Body of pancreas (tissue), 4 donors: ENCODE data around the gene VPS33A. TPM values are rescaled to one million over a fixed set of nuclear protein-coding genes. Genes with fewer than 3 reads are reported as not detected.

Source experiments
- ATAC-seq: fragments of 150-250 bp; one replicate; pipeline ENCODE4 v1.9.1; 2016
- DNase-seq, 4 donors: peaks; one replicate each; pipeline ENCODE4 v3.0.0-alpha.2; 2019
- H3K27ac ChIP-seq, 4 donors: fragments of 200-600 bp; sonication (generic); 1 replicate in 3 of 4; 2 replicates in 1 of 4; pipeline versions ENCODE4 v1.5.1 to v1.6.1; 2016 to 2019; ENCODE audit warnings: mild to moderate bottlenecking in 1 of 4, mixed read lengths in 1 of 4, moderate library complexity in 1 of 4
- H3K27me3 ChIP-seq, 2 donors: fragments of 200-600 bp; sonication (generic); one replicate each; pipeline ENCODE4 v1.6.0; 2016; ENCODE audit warnings: mild to moderate bottlenecking in 1 of 2
- H3K36me3 ChIP-seq, 2 donors: fragments of 200-600 bp; sonication (generic); replicated peaks in 1 of 2; 2 replicates each; pipeline ENCODE4 v1.5.1; 2016; ENCODE audit warnings: low read depth in 2 of 2; ENCODE audit not compliant: insufficient read depth in 1 of 2
- H3K4me1 ChIP-seq: fragments of 200-600 bp; sonication (generic); one replicate; pipeline ENCODE4 v1.6.0; 2016
- H3K4me3 ChIP-seq, 2 donors: fragments of 200-600 bp; sonication (generic); 1 replicate in 1 of 2; 2 replicates in 1 of 2; pipeline ENCODE4 v1.5.1; 2016 to 2019
- H3K9me3 ChIP-seq, 3 donors: fragments of 200-600 bp; sonication (generic); 1 replicate in 2 of 3; 2 replicates in 1 of 3; pipeline ENCODE4 v1.5.1; 2016
- CTCF ChIP-seq, 7 experiments: fragments of 450-650 bp in 4 of 7; fragments of 200-600 bp in 3 of 7; sonication (generic) in 3 of 7; IDR thresholded peaks; one replicate each; pipeline ENCODE4 v1.5.1; 2016 to 2019; ENCODE audit warnings: antibody characterized with exemption in 7 of 7
- POLR2A ChIP-seq, 3 donors: fragments of 450-650 bp; IDR thresholded peaks; one replicate each; pipeline ENCODE4 v1.6.1; 2016; ENCODE audit warnings: antibody characterized with exemption in 3 of 3, mild to moderate bottlenecking in 2 of 3
- WGBS, 2 donors: methylation state at CpG; one replicate each; pipeline ENCODE4 v1.1.5; 2017; 5-methylcytosine and 5-hydroxymethylcytosine counted together
- intact Hi-C: fragments of 100-400 bp; cut with DNase I; formaldehyde crosslinking; loops from one replicate; pipeline ENCODE4 v1.15.1; 2023
- total RNA-seq, 2 donors: library from RNA; depleted of rRNA; stranded (reverse); fragments of >200 nt; gene quantifications; one replicate each; pipeline ENCODE4 v1.1.0, GENCODE V29; 2016

VPS33A gene
- total RNA-seq = 1 to 10 TPM; 7.3 to 9.9 TPM

GRCh38 chr12:122266230-122266901 lies at the start of gene VPS33A:
TSS of gene VPS33A (minus strand) at chr12:122266494. CDS start at chr12:122266408, 86 bp downstream.
- DNase-seq (peak; percentile 97 to 98 (median 98)), ATAC-seq (peak; percentile 93)
- H3K9me3 ChIP-seq = no peaks in the 10 kb centered on the region
- TF ChIP-seq POLR2A (IDR thresholded peaks at IDR 0.05) = peak; percentile 24 to 77 (median 68)
- TF ChIP-seq CTCF (IDR thresholded peaks at IDR 0.05) = peak in 1 of 7 experiments; percentile 27
- peak within 1 kb of the TSS; percentile 65 to 93 (median 84) for H3K27ac ChIP-seq
- 0 to 1% methylated on average over 19 to 56 of the region's 56 CpGs for WGBS, 2 donors
- intact Hi-C loops = no loop called here
- peaks cover 22% of the 10 kb centered on the region for H3K4me1 ChIP-seq
- H3K36me3 ChIP-seq = peaks cover 0 to 5% of the 10 kb centered on the region in 2 donors
- H3K27me3 ChIP-seq = no peaks in the 10 kb centered on the region
- peak within 1 kb of the TSS; percentile 68 to 88 for H3K4me3 ChIP-seq

GRCh38 chr12:122312926-122313325 lies 46.6 kb upstream of the VPS33A start:
- intact Hi-C loops = no loop called here
- no peaks in the 10 kb centered on the region for H3K9me3 ChIP-seq
- ATAC-seq (no peak), DNase-seq (no peak)
- peaks cover 7 to 24% of the 10 kb centered on the region in 2 donors for H3K36me3 ChIP-seq
- H3K4me3 ChIP-seq = no peak overlapping the region
- no peaks in the 10 kb centered on the region for H3K27me3 ChIP-seq
- H3K27ac ChIP-seq = no peak overlapping the region
- H3K4me1 ChIP-seq = no peaks in the 10 kb centered on the region
- TF ChIP-seq POLR2A (IDR thresholded peaks at IDR 0.05) (no peak), CTCF (IDR thresholded peaks at IDR 0.05) (no peak)
- WGBS, 2 donors = 93 to 97% methylated on average over 4 to 5 of the region's 5 CpGs

- TF ChIP-seq CTCF (IDR thresholded peaks at IDR 0.05) (no peak), POLR2A (IDR thresholded peaks at IDR 0.05) (no peak)
- WGBS, 2 donors = 89 to 90% methylated on average over 5 of the region's 5 CpGs
- Histone ChIP-seq H3K27me3 (no peaks in the 10 kb centered on the region), H3K4me3 (no peak overlapping the region), H3K9me3 (no peaks in the 10 kb centered on the region), H3K4me1 (no peaks in the 10 kb centered on the region), H3K36me3 (peaks cover 7 to 22% of the 10 kb centered on the region in 2 donors), H3K27ac (no peak overlapping the region)
- no peak for ATAC-seq
- no peak for DNase-seq
- intact Hi-C loops = no loop called here
Observed at GRCh38 chr12:122311696-122312095, 45.4 kb upstream of the VPS33A start.

- Histone ChIP-seq H3K36me3 (peaks cover 3 to 22% of the 10 kb centered on the region in 2 donors), H3K27me3 (no peaks in the 10 kb centered on the region), H3K4me1 (no peaks in the 10 kb centered on the region), H3K9me3 (no peaks in the 10 kb centered on the region), H3K4me3 (no peak overlapping the region), H3K27ac (no peak overlapping the region)
- WGBS, 2 donors = 86 to 87% methylated on average over 3 of the region's 3 CpGs
- intact Hi-C loops = no loop called here
- TF ChIP-seq CTCF (IDR thresholded peaks at IDR 0.05) (no peak), POLR2A (IDR thresholded peaks at IDR 0.05) (no peak)
- DNase-seq (no peak), ATAC-seq (no peak)
Observed at GRCh38 chr12:122310626-122311333, 44.5 kb upstream of the VPS33A start.
